Mesothelial cell of epicardium (in vitro differentiated cells): Measurements from ENCODE around the gene PALLD. TPM values are rescaled to one million over a fixed set of nuclear protein-coding genes. Genes with fewer than 3 reads are reported as not detected.

Experiments
- DNase-seq, 2 experiments: peaks; one replicate each; pipeline ENCODE4 v3.0.0; 2021; ENCODE audit warnings: low spot score in 2 of 2; ENCODE audit not compliant: unreplicated experiment in 2 of 2
- H3K27ac Mint-ChIP-seq: 2 replicates; pipeline ENCODE4 v1.8.0; 2021; ENCODE audit warnings: mixed read lengths
- H3K27me3 Mint-ChIP-seq: 2 replicates; pipeline ENCODE4 v1.8.0; 2021; ENCODE audit warnings: low read depth, mixed read lengths
- H3K36me3 Mint-ChIP-seq: 2 replicates; pipeline ENCODE4 v1.8.0; 2021; ENCODE audit warnings: mixed read lengths
- H3K4me1 Mint-ChIP-seq: 2 replicates; pipeline ENCODE4 v1.8.0; 2021; ENCODE audit warnings: mixed read lengths
- H3K4me3 Mint-ChIP-seq: 2 replicates; pipeline ENCODE4 v1.8.0; 2021; ENCODE audit warnings: mild to moderate bottlenecking, moderate library complexity, mixed read lengths
- H3K9me3 Mint-ChIP-seq: 2 replicates; pipeline ENCODE4 v1.8.0; 2021; ENCODE audit warnings: mixed read lengths
- CTCF ChIP-seq: fragments of 200-600 bp; sonication (generic); IDR thresholded peaks from one replicate; pipeline ENCODE4 v1.5.0; 2021; ENCODE audit warnings: antibody characterized with exemption; ENCODE audit not compliant: unreplicated experiment
- total RNA-seq: library from RNA; stranded (reverse); gene quantifications from 3 replicates; pipeline ENCODE4 v1.2.1, GENCODE V29; 2021

Gene PALLD
- total RNA-seq, 1 donor from 2014 or later = 158 TPM

GRCh38 chr4:168618577-168619265, 121.9 kb downstream of the PALLD start:
- H3K9me3 Mint-ChIP-seq = no peaks in the 10 kb centered on the region
- H3K4me3 Mint-ChIP-seq = no peak overlapping the region

GRCh38 chr4:168619266-168619631, 122.4 kb downstream of the PALLD start:
- Mint-ChIP-seq H3K27me3 (no peaks in the 10 kb centered on the region), H3K9me3 (no peaks in the 10 kb centered on the region), H3K36me3 (no peaks in the 10 kb centered on the region), H3K27ac (no peak overlapping the region), H3K4me1 (peaks cover 38% of the 10 kb centered on the region), H3K4me3 (no peak overlapping the region)
- no peak for TF ChIP-seq CTCF
- no peak for DNase-seq

More at GRCh38 chr4:168618577-168619265, 121.9 kb downstream of the PALLD start:
- Mint-ChIP-seq H3K27ac (no peak overlapping the region), H3K4me1 (peaks cover 38% of the 10 kb centered on the region), H3K27me3 (no peaks in the 10 kb centered on the region), H3K36me3 (no peaks in the 10 kb centered on the region)
- no peak for DNase-seq
- TF ChIP-seq CTCF = no peak

- DNase-seq = no peak
- H3K27ac Mint-ChIP-seq = peak overlapping the region; percentile 47
- H3K4me3 Mint-ChIP-seq = no peak overlapping the region
These were observed 125.1 kb downstream of the PALLD start for GRCh38 chr4:168621806-168622589.

GRCh38 chr4:168622600-168622999, 125.7 kb downstream of the PALLD start:
- no peak for DNase-seq
- Mint-ChIP-seq H3K4me1 (peaks cover 20% of the 10 kb centered on the region), H3K36me3 (no peaks in the 10 kb centered on the region), H3K27ac (peak overlapping the region; percentile 47), H3K27me3 (no peaks in the 10 kb centered on the region), H3K4me3 (no peak overlapping the region), H3K9me3 (no peaks in the 10 kb centered on the region)
- no peak for TF ChIP-seq CTCF

More at GRCh38 chr4:168621806-168622589, 125.1 kb downstream of the PALLD start:
- H3K9me3 Mint-ChIP-seq = no peaks in the 10 kb centered on the region
- peaks cover 20% of the 10 kb centered on the region for H3K4me1 Mint-ChIP-seq
- H3K36me3 Mint-ChIP-seq = no peaks in the 10 kb centered on the region
- no peaks in the 10 kb centered on the region for H3K27me3 Mint-ChIP-seq
- TF ChIP-seq CTCF = no peak

- H3K27ac Mint-ChIP-seq = no peak overlapping the region
- H3K9me3 Mint-ChIP-seq = no peaks in the 10 kb centered on the region
These were observed 126.2 kb downstream of the PALLD start for GRCh38 chr4:168623011-168623410.

More at GRCh38 chr4:168623011-168623410, 126.2 kb downstream of the PALLD start:
- Mint-ChIP-seq H3K4me1 (peaks cover 20% of the 10 kb centered on the region), H3K36me3 (no peaks in the 10 kb centered on the region), H3K4me3 (no peak overlapping the region), H3K27me3 (no peaks in the 10 kb centered on the region)
- no peak for TF ChIP-seq CTCF
- DNase-seq = no peak
